Aortic smooth muscle cell (primary cell): Measurements from ENCODE around the gene OR14K1. TPM values are rescaled to one million over a fixed set of nuclear protein-coding genes. Genes with fewer than 3 reads are reported as not detected.

Source experiments
- total RNA-seq: library from RNA; depleted of rRNA; stranded (reverse); fragments of >200 nt; gene quantifications from 2 replicates; pipeline ENCODE4 v1.2.3, GENCODE V29; 2014

OR14K1 gene, protein sequence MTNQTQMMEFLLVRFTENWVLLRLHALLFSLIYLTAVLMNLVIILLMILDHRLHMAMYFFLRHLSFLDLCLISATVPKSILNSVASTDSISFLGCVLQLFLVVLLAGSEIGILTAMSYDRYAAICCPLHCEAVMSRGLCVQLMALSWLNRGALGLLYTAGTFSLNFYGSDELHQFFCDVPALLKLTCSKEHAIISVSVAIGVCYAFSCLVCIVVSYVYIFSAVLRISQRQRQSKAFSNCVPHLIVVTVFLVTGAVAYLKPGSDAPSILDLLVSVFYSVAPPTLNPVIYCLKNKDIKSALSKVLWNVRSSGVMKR
- total RNA-seq, result not detected in 2 replicates

DNA sequence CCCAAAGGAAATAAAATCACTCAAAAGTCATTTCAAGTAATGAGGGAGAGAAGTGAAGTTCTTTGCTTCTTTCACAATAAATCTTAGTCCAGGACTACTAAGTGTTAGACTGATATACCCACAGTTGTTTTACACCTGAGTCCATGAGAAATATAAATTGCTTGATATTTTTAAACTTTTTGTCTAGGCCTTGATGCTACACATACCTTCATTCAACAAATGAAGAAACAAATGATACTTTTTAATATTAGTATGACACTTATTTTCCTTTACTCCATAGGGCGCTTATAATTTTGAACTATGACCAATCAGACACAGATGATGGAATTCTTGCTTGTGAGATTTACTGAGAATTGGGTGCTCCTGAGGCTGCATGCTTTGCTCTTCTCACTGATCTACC lies at the start of gene OR14K1:
Gene OR14K1 (plus strand): TSS at position 301 of the 400 bp plus-strand sequence. CDS start 0 bp downstream, at position 301.

DNA sequence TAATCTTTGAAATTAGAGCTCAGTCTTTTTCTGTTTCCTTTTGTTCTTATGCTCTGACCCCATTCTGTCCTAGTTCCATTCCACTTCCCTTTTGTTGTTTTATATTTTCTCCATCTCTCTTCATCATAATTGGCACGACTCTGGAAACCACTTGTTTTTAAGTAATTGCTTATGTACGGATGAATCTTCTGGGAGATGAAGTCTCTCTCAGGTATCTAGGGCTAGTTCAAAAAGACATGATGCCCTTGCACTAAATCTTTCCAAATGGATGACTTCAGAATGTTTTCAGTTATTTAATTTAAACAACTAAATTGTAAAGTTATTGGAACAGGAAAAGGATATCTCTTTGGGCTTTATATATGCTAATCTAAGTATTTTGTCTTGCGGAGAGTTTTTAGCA lies 21.9 kb upstream of the OR14K1 start, which contains the start of gene OR6F1:
Gene OR6F1 (minus strand): TSS at position 101 of the 400 bp plus-strand sequence. CDS start 3,891 bp downstream, outside the sequence.

DNA sequence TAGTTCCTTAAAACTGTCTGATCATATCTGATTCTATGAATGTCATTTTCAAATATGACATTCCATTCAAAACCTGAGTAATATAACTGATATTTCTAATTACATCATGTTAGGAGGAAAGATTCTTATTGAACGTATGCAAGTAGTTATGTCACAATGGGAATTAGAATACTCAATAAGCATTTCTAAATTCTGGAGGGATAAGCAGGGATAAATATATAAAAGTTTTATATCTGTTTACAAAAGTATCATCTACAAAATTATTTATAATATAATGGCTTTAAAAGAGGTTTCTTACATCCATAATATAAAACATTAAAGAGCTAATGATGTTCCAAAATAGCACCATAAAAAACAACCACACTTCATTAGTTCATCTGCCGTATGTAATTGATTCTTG lies 9.6 kb downstream of the OR14K1 start, which contains the start of gene OR14A2:
Gene OR14A2 (minus strand): TSS at position 101 of the 400 bp plus-strand sequence.

DNA sequence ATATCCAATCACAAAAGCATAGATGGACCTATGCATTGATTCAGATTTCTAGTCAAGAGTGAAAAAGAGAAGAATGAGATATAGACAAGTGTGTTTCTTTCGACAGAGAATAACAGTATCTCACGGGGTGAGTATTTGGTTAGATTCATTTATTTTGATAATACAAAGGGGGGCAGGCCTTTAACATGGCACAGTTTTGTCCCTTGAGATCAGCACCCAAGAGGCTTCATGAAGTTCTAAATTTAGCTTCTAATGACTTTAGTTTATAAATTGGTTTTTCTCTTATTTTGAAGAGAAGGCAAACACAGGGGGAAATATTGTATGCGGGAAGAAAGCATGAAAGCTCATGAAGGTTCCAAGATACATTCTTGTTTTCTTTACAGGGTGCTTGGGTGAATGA lies 22.0 kb downstream of the OR14K1 start, which contains the start of gene OR1C1:
Gene OR1C1 (minus strand): TSS at position 101 of the 400 bp plus-strand sequence. CDS start 2,150 bp downstream, outside the sequence.

Other genes with a start within 250 kb of the OR14K1 start
- not detected in 2 replicates for gene OR2C3, start 202.2 kb upstream of the OR14K1 start, total RNA-seq
- gene GCSAML, start 189.5 kb upstream of the OR14K1 start, total RNA-seq, result not detected in 2 replicates
- gene OR2G2, start 150.3 kb upstream of the OR14K1 start, total RNA-seq, result not detected in 2 replicates
- gene OR2G3, start 133.0 kb upstream of the OR14K1 start, total RNA-seq, result 0.12 TPM in 1 of 2 replicates, not detected in the other
- gene OR13G1, start 58.9 kb upstream of the OR14K1 start, total RNA-seq, result not detected in 2 replicates
- not detected in 2 replicates for gene OR6F1, start 22.0 kb upstream of the OR14K1 start, total RNA-seq
- not detected in 2 replicates for gene OR14A2, start 9.5 kb downstream of the OR14K1 start, total RNA-seq
- gene OR1C1, start 21.9 kb downstream of the OR14K1 start, total RNA-seq, result not detected in 2 replicates
- not detected in 2 replicates for gene OR14A16, start 85.5 kb downstream of the OR14K1 start, total RNA-seq
- not detected in 2 replicates for gene OR11L1, start 103.3 kb downstream of the OR14K1 start, total RNA-seq
- gene TRIM58, start 118.6 kb downstream of the OR14K1 start, total RNA-seq, result 0.06 and 0.53 TPM in 2 replicates
- 0.26 TPM in 1 of 2 replicates, not detected in the other for gene OR2W3, start 157.0 kb downstream of the OR14K1 start, total RNA-seq
- gene OR2T8, start 181.6 kb downstream of the OR14K1 start, total RNA-seq, result not detected in 2 replicates
- not detected in 2 replicates for gene OR2AJ1, start 186.3 kb downstream of the OR14K1 start, total RNA-seq
- gene OR2L8, start 210.2 kb downstream of the OR14K1 start, total RNA-seq, result not detected in 2 replicates
- gene OR2AK2, start 226.6 kb downstream of the OR14K1 start, total RNA-seq, result not detected in 2 replicates